HepG2 (cell line): ENCODE measurements around the gene PCGF6. TPM values are rescaled to one million over a fixed set of nuclear protein-coding genes. Genes with fewer than 3 reads are reported as not detected.

Experiments used
- ARID2 ChIP-seq: sonication (generic); formaldehyde crosslinking; IDR thresholded peaks from 2 replicates; pipeline ENCODE4 v1.8.1; 2022; ENCODE audit warnings: mild to moderate bottlenecking, missing genetic modification reagents, borderline replicate concordance
- ARNT ChIP-seq: fragments of 450-650 bp; IDR thresholded peaks from 2 replicates; pipeline ENCODE4 v1.6.1; 2017
- CBX1 ChIP-seq: IDR thresholded peaks from one replicate; pipeline ENCODE4 v1.6.1; 2016; ENCODE audit warnings: antibody characterized with exemption, low read depth
- CHCHD3 ChIP-seq: sonication (generic); formaldehyde crosslinking; IDR thresholded peaks from 2 replicates; pipeline ENCODE4 v1.8.0; 2022; ENCODE audit warnings: mild to moderate bottlenecking, missing genetic modification reagents, moderate library complexity
- ETV5 ChIP-seq: IDR thresholded peaks from 2 replicates; pipeline ENCODE4 v1.6.1; 2018; ENCODE audit warnings: missing biosample characterization, missing genetic modification reagents, inconsistent platforms, borderline replicate concordance
- FOXA3 ChIP-seq: IDR thresholded peaks from 2 replicates; pipeline ENCODE4 v1.6.1; 2016; ENCODE audit warnings: missing genetic modification reagents, missing compliant biosample characterization
- HCFC1 ChIP-seq: fragments of 150-350 bp; IDR thresholded peaks from 2 replicates; pipeline ENCODE4 v1.6.1; 2014; ENCODE audit warnings: low read depth, low read length
- MLX ChIP-seq: IDR thresholded peaks from 2 replicates; pipeline ENCODE4 v1.6.1; 2016
- MXI1 ChIP-seq: IDR thresholded peaks from 3 replicates; pipeline ENCODE4 v1.6.1; 2012; ENCODE audit warnings: low read depth, low read length, inconsistent platforms, borderline replicate concordance
- NCOA2 ChIP-seq: sonication (generic); formaldehyde crosslinking; IDR thresholded peaks from 2 replicates; pipeline ENCODE4 v1.8.0; 2022; ENCODE audit warnings: inconsistent platforms
- NCOA5 ChIP-seq: sonication (generic); formaldehyde crosslinking; IDR thresholded peaks from 2 replicates; pipeline ENCODE4 v1.4.0; 2020; ENCODE audit warnings: missing genetic modification reagents
- PHF21A ChIP-seq: sonication (generic); formaldehyde crosslinking; IDR thresholded peaks from 2 replicates; pipeline ENCODE4 v1.5.0; 2020; ENCODE audit warnings: mild to moderate bottlenecking, missing genetic modification reagents
- SRSF1 ChIP-seq: fragments of 200-400 bp; formaldehyde crosslinking; optimal IDR thresholded peaks from 2 replicates; pipeline ENCODE3; 2017; ENCODE audit warnings: mild to moderate bottlenecking, low read depth, low read length, moderate library complexity
- THAP9 ChIP-seq: sonication (generic); formaldehyde crosslinking; IDR thresholded peaks from 2 replicates; pipeline ENCODE4; 2020; ENCODE audit warnings: missing genetic modification reagents, mild to moderate bottlenecking, borderline replicate concordance
- TOPORS ChIP-seq: sonication (generic); formaldehyde crosslinking; IDR thresholded peaks from 2 replicates; pipeline ENCODE4 v1.8.0; 2023; ENCODE audit warnings: mild to moderate bottlenecking, missing genetic modification reagents
- YY1 ChIP-seq: IDR thresholded peaks from 2 replicates; pipeline ENCODE4 v1.6.1; 2011; ENCODE audit warnings: low read length, low read depth, moderate library complexity, mild to moderate bottlenecking; ENCODE audit not compliant: insufficient read depth, insufficient replicate concordance
- ZFP36L1 ChIP-seq: sonication (generic); formaldehyde crosslinking; IDR thresholded peaks from 2 replicates; pipeline ENCODE4 v1.8.0; 2022; ENCODE audit warnings: mild to moderate bottlenecking, missing genetic modification reagents, moderate library complexity
- ZNF501 ChIP-seq: sonication (generic); formaldehyde crosslinking; IDR thresholded peaks from 2 replicates; pipeline ENCODE4 v1.5.1; 2020; ENCODE audit warnings: mild to moderate bottlenecking, moderate library complexity, missing genetic modification reagents
- ZNF558 ChIP-seq: sonication (generic); formaldehyde crosslinking; IDR thresholded peaks from 2 replicates; pipeline ENCODE4 v1.9.0; 2022; ENCODE audit warnings: mild to moderate bottlenecking, missing genetic modification reagents, borderline replicate concordance
- ZNF713 ChIP-seq: sonication (generic); formaldehyde crosslinking; IDR thresholded peaks from 2 replicates; pipeline ENCODE4 v1.4.0; 2020; ENCODE audit warnings: mild to moderate bottlenecking, missing genetic modification reagents
- ZNF816 ChIP-seq: sonication (generic); formaldehyde crosslinking; IDR thresholded peaks from 2 replicates; pipeline ENCODE4 v1.8.0; 2022; ENCODE audit warnings: missing genetic modification reagents, mild to moderate bottlenecking, borderline replicate concordance
- polyA plus RNA-seq, 8 experiments: library from polyadenylated mRNA; depleted of rRNA in 3 of 8; stranded (reverse) in 7 of 8; unstranded in 1 of 8; fragments of >200 nt; fragmentation: Illumina TruSeq in 4 of 8; extraction: Trizol in 4 of 8; gene quantifications; 2 replicates each; pipeline versions ENCODE4 v1.2.1 to v1.2.3, GENCODE V29; 2011 to 2016; ENCODE audit warnings: low read depth in 4 of 8, missing spikeins in 1 of 8, mixed read lengths in 1 of 8; ENCODE audit not compliant: insufficient read depth in 1 of 8
- total RNA-seq, 5 experiments: library from RNA; depleted of rRNA; stranded (reverse); fragments of >200 nt; fragmentation: Illumina TruSeq; extraction: Trizol; gene quantifications; 2 replicates each; pipeline ENCODE4 v1.2.3, GENCODE V29; 2016; ENCODE audit warnings: low read depth in 1 of 5
- TF ChIP-seq, protein P1 (sequence below): sonication (generic); formaldehyde crosslinking; IDR thresholded peaks from 2 replicates; pipeline ENCODE4 v1.5.0; 2020; ENCODE audit warnings: missing genetic modification reagents
- TF ChIP-seq, protein P2 (sequence below): sonication (generic); formaldehyde crosslinking; IDR thresholded peaks from 2 replicates; pipeline ENCODE4 v1.9.0; 2021; ENCODE audit warnings: missing genetic modification reagents, mild to moderate bottlenecking, borderline replicate concordance
- TF ChIP-seq, protein P3 (sequence below): sonication (generic); formaldehyde crosslinking; IDR thresholded peaks from 2 replicates; pipeline ENCODE4 v1.5.0; 2020; ENCODE audit warnings: mild to moderate bottlenecking, missing genetic modification reagents

The PCGF6 gene
- total and polyA plus RNA-seq, 2 of the 13 experiments (the other 11 are each of a cell fraction or from before 2014, with no cell fraction given): 5.2 to 19.4 TPM

DNA sequence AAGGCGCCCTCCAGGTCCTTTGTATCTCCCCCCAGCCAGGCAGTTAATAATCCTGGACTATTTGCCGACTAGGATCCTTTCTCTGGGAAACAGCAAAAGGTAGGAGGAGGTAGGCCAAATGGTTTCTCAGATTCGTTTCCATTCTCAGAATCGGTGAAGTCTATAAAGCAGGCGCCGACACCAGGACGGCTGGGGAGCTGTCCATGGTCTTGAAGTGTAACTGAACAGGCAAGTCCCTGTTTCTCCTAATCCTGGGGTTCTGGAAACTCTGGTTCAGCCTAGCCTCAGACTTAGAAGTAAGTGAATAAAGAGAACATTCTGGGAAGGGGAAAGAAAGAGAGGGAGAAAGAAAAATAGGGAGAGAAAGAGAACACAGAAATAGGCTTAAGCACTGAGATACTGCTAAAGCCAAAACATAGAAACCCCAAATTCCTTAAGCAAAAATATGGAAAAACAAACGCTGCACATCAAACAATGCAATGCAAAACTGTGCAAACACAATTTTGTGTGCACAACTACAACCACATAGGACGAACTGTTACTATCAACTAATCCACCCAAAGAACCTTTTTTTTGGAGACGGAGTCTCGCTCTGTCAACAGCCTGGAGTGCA, 85.1 kb downstream of the PCGF6 start (continued):
- peak; percentile 47; the same call in 1 of the 2 replicates for TF ChIP-seq ETV5 (CRISPR knock-in tag)
- TF ChIP-seq, protein P1, sequence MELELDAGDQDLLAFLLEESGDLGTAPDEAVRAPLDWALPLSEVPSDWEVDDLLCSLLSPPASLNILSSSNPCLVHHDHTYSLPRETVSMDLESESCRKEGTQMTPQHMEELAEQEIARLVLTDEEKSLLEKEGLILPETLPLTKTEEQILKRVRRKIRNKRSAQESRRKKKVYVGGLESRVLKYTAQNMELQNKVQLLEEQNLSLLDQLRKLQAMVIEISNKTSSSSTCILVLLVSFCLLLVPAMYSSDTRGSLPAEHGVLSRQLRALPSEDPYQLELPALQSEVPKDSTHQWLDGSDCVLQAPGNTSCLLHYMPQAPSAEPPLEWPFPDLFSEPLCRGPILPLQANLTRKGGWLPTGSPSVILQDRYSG (CRISPR knock-in tag): no peak
- TF ChIP-seq ZFP36L1 (CRISPR knock-in tag): no peak
- TF ChIP-seq ARID2 (CRISPR knock-in tag): peak; percentile 71; the same call in 1 of the 2 replicates
- TF ChIP-seq TOPORS (CRISPR knock-in tag): no peak
- TF ChIP-seq THAP9 (CRISPR knock-in tag): no peak
- peak; percentile 47; the same call in 1 of the 2 replicates for TF ChIP-seq ZNF816 (CRISPR knock-in tag)
- no peak for TF ChIP-seq PHF21A (CRISPR knock-in tag)
- no peak for TF ChIP-seq CBX1
- TF ChIP-seq ARNT: no peak
- TF ChIP-seq HCFC1: no peak
- TF ChIP-seq MXI1: no peak
- TF ChIP-seq SRSF1: no peak
- no peak for TF ChIP-seq NCOA5 (CRISPR knock-in tag)
- TF ChIP-seq, protein P2, sequence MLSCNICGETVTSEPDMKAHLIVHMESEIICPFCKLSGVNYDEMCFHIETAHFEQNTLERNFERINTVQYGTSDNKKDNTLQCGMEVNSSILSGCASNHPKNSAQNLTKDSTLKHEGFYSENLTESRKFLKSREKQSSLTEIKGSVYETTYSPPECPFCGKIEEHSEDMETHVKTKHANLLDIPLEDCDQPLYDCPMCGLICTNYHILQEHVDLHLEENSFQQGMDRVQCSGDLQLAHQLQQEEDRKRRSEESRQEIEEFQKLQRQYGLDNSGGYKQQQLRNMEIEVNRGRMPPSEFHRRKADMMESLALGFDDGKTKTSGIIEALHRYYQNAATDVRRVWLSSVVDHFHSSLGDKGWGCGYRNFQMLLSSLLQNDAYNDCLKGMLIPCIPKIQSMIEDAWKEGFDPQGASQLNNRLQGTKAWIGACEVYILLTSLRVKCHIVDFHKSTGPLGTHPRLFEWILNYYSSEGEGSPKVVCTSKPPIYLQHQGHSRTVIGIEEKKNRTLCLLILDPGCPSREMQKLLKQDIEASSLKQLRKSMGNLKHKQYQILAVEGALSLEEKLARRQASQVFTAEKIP: no peak
- TF ChIP-seq YY1: no peak
- no peak for TF ChIP-seq ZNF501
- no peak for TF ChIP-seq MLX (CRISPR knock-in tag)
- TF ChIP-seq ZNF558 (CRISPR knock-in tag): peak; percentile 50; the same call in 1 of the 2 replicates
- 0 out of 2 replicates have a peak, but pooled peaks have one; percentile 23 for TF ChIP-seq FOXA3 (CRISPR knock-in tag)
- TF ChIP-seq ZNF713 (CRISPR knock-in tag): no peak
- TF ChIP-seq NCOA2: peak; percentile 63; the same call in 1 of the 2 replicates
- TF ChIP-seq, protein P3, sequence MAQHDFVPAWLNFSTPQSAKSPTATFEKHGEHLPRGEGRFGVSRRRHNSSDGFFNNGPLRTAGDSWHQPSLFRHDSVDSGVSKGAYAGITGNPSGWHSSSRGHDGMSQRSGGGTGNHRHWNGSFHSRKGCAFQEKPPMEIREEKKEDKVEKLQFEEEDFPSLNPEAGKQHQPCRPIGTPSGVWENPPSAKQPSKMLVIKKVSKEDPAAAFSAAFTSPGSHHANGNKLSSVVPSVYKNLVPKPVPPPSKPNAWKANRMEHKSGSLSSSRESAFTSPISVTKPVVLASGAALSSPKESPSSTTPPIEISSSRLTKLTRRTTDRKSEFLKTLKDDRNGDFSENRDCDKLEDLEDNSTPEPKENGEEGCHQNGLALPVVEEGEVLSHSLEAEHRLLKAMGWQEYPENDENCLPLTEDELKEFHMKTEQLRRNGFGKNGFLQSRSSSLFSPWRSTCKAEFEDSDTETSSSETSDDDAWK (CRISPR knock-in tag): no peak
- no peak for TF ChIP-seq CHCHD3 (CRISPR knock-in tag)
